Stimulated activated naive CD8-positive, alpha-beta T cell treated with anti-CD3 and anti-CD28 coated beads, Interleukin-15, amount 100 ng/mL, for 72 hours (primary cell): Measurements from ENCODE around the gene TRMT61B.

Experiments
- ATAC-seq: fragments of 150-1000 bp; cut with Tn5 transposase; 2 replicates; pipeline ENCODE4 v1.10.0; 2021; ENCODE audit warnings: mild to moderate bottlenecking, moderate library complexity
- DNase-seq, 2 donors: peaks; one replicate each; pipeline ENCODE4 v3.0.0; 2021 to 2022
- H3K27ac Mint-ChIP-seq, 2 donors: one replicate each; pipeline ENCODE4 v1.8.0; 2022; ENCODE audit warnings: mild to moderate bottlenecking in 2 of 2, mixed read lengths in 2 of 2, moderate library complexity in 2 of 2
- H3K27me3 Mint-ChIP-seq: one replicate; pipeline ENCODE4 v1.8.0; 2022; ENCODE audit warnings: mixed read lengths
- H3K4me1 Mint-ChIP-seq: one replicate; pipeline ENCODE4 v1.8.0; 2022; ENCODE audit warnings: mild to moderate bottlenecking, mixed read lengths
- H3K4me3 Mint-ChIP-seq, 2 donors: one replicate each; pipeline ENCODE4 v1.8.0; 2022; ENCODE audit warnings: mild to moderate bottlenecking in 2 of 2, mixed read lengths in 2 of 2, moderate library complexity in 1 of 2
- H3K9me3 Mint-ChIP-seq, 2 donors: one replicate each; pipeline ENCODE4 v1.8.0; 2022; ENCODE audit warnings: mixed read lengths in 2 of 2

TRMT61B gene

GRCh38 chr2:28821295-28821958 lies 48.7 kb downstream of the TRMT61B start:
- Mint-ChIP-seq H3K9me3 (no peaks in the 10 kb centered on the region), H3K4me1 (peaks cover 6% of the 10 kb centered on the region), H3K27ac (peak overlapping the region in 1 of 2 donors; percentile 71), H3K4me3 (no peak overlapping the region), H3K27me3 (peaks cover 7% of the 10 kb centered on the region)
- ATAC-seq (peak; percentile 73), DNase-seq (peak; percentile 55 to 65)

GRCh38 chr2:28818053-28818452 lies 52.1 kb downstream of the TRMT61B start:
- Mint-ChIP-seq H3K27me3 (peaks cover 1% of the 10 kb centered on the region), H3K4me3 (no peak overlapping the region), H3K9me3 (no peaks in the 10 kb centered on the region), H3K4me1 (peaks cover 6% of the 10 kb centered on the region), H3K27ac (no peak overlapping the region)
- ATAC-seq (no peak), DNase-seq (no peak)

GRCh38 chr2:28810384-28811285 lies 59.5 kb downstream of the TRMT61B start, which contains the start of gene SPDYA:
Gene SPDYA (plus strand): TSS chr2:28810834. CDS start chr2:28816015, 5,181 bp downstream.
- H3K4me3 Mint-ChIP-seq: peak within 1 kb of the TSS; percentile 82 to 87
- H3K4me1 Mint-ChIP-seq: peaks cover 9% of the 10 kb centered on the region
- no peaks in the 10 kb centered on the region for H3K9me3 Mint-ChIP-seq
- peak; percentile 93 for ATAC-seq
- H3K27ac Mint-ChIP-seq: peak within 1 kb of the TSS; percentile 13 to 67
- DNase-seq: peak; percentile 79 to 80
- peaks cover 9% of the 10 kb centered on the region for H3K27me3 Mint-ChIP-seq

GRCh38 chr2:28809927-28810326 lies 60.2 kb downstream of the TRMT61B start:
- peak overlapping the region; percentile 13 to 19 for H3K27ac Mint-ChIP-seq
- peak; percentile 0 for ATAC-seq
- H3K27me3 Mint-ChIP-seq: peaks cover 9% of the 10 kb centered on the region
- peak overlapping the region; percentile 82 to 87 for H3K4me3 Mint-ChIP-seq
- H3K4me1 Mint-ChIP-seq: peaks cover 9% of the 10 kb centered on the region
- DNase-seq: no peak
- H3K9me3 Mint-ChIP-seq: no peaks in the 10 kb centered on the region

- Mint-ChIP-seq H3K27ac (peak overlapping the region in 1 of 2 donors; percentile 59), H3K4me1 (no peaks in the 10 kb centered on the region), H3K4me3 (no peak overlapping the region), H3K27me3 (no peaks in the 10 kb centered on the region), H3K9me3 (no peaks in the 10 kb centered on the region)
- ATAC-seq: no peak
- no peak for DNase-seq
Measured at GRCh38 chr2:28802975-28803429, 67.1 kb downstream of the TRMT61B start.

- no peak overlapping the region for H3K27ac Mint-ChIP-seq
- no peak overlapping the region for H3K4me3 Mint-ChIP-seq
- no peak for ATAC-seq
- H3K27me3 Mint-ChIP-seq: no peaks in the 10 kb centered on the region
- DNase-seq: no peak
- H3K4me1 Mint-ChIP-seq: peaks cover 11% of the 10 kb centered on the region
- no peaks in the 10 kb centered on the region for H3K9me3 Mint-ChIP-seq
Measured at GRCh38 chr2:28801726-28802125, 68.4 kb downstream of the TRMT61B start.
